GM12864 (cell line): ENCODE data around the gene KLF15.
"Not testable (repeated sequence)": the region's sequence is repeated elsewhere in the genome, so short reads cannot be mapped to it uniquely, and the experiment has no call there.

Experiments
- DNase-seq: peaks from one replicate; pipeline ENCODE4 v3.0.0-alpha.2; 2011; ENCODE audit warnings: low read depth
- H3K4me3 ChIP-seq: 2 replicates; pipeline ENCODE4 v1.5.1; 2011; ENCODE audit warnings: mild to moderate bottlenecking, low read depth, low read length, control low read depth
- TF ChIP-seq, protein P1 (sequence below): IDR thresholded peaks from 2 replicates; pipeline ENCODE4 v1.5.1; 2011; ENCODE audit warnings: low read depth, mild to moderate bottlenecking, moderate library complexity, low read length, control low read depth, inconsistent platforms; ENCODE audit errors: missing control alignments

Gene KLF15

DNA sequence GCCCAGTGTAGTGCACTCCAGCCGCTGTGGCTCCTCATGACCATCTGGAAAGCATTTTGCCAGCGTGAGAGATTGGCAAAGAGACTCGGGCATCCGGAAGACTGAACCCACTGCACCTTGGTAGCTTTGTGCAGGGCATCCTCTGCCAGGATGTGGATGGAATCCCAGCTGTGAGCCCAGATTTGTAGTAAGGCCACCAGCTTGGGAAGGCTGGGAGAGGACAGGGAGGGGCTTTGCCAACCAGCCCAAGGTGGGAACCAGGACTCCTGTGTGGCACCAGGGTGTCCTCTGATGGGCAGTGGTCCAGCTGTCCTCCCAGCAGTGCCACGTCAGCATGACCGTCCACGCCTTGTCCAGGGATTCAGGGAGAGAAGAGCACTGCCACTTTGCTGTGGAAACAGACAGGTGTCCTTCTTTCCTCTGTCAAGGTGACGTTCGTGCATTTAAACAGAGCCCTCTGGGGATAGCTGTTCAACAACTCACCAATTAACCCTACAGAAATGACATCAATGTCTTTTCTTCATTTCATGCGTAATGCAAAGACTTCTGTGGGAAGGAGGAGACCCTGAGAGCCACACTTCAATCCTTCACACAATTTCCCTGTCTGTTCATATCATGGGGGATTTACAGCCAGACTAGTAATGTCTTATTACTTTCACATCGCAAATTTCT, 19.1 kb downstream of the KLF15 start:
- TF ChIP-seq, protein P1, sequence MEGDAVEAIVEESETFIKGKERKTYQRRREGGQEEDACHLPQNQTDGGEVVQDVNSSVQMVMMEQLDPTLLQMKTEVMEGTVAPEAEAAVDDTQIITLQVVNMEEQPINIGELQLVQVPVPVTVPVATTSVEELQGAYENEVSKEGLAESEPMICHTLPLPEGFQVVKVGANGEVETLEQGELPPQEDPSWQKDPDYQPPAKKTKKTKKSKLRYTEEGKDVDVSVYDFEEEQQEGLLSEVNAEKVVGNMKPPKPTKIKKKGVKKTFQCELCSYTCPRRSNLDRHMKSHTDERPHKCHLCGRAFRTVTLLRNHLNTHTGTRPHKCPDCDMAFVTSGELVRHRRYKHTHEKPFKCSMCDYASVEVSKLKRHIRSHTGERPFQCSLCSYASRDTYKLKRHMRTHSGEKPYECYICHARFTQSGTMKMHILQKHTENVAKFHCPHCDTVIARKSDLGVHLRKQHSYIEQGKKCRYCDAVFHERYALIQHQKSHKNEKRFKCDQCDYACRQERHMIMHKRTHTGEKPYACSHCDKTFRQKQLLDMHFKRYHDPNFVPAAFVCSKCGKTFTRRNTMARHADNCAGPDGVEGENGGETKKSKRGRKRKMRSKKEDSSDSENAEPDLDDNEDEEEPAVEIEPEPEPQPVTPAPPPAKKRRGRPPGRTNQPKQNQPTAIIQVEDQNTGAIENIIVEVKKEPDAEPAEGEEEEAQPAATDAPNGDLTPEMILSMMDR: no peak

DNA sequence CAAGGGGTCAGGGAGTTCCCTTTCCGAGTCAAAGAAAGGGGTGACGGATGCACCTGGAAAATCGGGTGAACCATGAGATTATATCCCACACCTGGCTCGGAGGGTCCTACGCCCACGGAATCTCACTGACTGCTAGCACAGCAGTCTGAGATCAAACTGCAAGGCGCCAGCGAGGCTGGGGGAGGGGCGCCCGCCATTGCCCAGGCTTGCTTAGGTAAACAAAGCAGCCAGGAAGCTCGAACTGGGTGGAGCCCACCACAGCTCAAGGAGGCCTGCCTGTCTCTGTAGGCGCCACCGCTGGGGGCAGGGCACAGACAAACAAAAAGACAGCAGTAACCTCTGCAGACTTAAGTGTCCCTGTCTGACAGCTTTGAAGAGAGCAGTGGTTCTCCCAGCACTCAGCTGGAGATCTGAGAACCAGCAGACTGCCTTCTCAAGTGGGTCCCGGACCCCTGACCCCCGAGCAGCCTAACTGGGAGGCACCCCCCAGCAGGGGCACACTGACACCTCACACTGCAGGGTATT, 25.3 kb downstream of the KLF15 start:
- DNase-seq, H3K4me3 ChIP-seq: not testable (repeated sequence)

More for the DNA sequence above, 19.1 kb downstream of the KLF15 start:
- no peak overlapping the region for H3K4me3 ChIP-seq
- no peak for DNase-seq

DNA sequence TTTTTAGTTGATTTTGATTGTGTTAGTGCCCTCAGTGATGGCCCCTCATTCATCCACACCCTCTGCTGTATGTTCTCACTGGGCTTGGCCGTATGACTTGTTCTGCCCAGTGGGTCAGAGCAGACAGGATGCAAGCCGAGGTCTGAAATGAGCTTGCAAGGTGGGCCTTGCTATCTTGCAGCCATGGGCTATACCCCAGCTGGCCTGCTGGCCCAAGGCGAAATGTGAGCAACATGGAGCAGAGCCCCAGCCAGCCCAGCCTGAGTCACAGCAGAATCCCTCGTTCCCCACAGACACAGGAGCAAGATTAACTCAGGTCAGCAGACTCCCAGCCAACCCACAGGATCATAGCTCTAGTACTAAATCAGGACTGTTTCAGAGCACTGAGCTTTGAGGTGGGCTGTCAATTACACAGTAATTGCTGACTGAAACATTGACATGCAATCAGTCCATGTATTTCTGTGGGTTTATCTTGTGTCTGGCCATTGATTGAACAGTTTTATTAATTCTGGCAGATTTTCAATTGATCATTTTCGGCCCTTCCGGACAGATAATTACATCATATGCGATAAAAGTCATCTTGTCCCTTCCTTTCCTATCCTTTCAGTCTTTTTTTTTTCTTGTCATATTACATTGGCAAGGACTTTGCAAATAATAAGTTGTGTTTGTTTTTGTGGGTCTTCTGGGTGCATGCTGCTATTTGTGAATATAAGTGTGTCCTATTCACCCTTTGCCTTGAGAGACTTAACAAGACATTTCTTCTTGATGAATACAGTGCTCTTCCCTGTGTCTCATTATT, 27.1 kb downstream of the KLF15 start:
- TF ChIP-seq, protein P1: no peak
- H3K4me3 ChIP-seq: no peak overlapping the region
- DNase-seq: no peak

DNA sequence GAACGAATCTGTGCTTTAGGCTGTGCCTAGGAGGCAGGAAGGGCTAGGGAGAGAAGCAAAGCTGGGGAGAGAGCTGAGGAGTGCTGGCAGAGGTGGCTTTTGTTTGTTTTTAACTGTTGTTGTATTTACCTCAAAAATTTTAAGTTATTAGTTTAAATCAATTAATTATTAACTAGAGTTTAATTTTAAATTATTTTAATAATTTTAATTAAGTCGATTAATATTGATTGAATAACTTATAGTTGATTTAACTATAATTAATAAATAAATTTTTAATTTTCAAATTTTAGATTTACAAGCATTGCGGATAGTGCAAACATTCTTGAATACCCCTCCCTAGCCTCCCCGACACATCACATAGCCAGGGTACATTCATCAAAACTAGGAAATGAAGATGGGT, 30.6 kb downstream of the KLF15 start:
- TF ChIP-seq, protein P1: no peak
- no peak overlapping the region for H3K4me3 ChIP-seq
- no peak for DNase-seq

DNA sequence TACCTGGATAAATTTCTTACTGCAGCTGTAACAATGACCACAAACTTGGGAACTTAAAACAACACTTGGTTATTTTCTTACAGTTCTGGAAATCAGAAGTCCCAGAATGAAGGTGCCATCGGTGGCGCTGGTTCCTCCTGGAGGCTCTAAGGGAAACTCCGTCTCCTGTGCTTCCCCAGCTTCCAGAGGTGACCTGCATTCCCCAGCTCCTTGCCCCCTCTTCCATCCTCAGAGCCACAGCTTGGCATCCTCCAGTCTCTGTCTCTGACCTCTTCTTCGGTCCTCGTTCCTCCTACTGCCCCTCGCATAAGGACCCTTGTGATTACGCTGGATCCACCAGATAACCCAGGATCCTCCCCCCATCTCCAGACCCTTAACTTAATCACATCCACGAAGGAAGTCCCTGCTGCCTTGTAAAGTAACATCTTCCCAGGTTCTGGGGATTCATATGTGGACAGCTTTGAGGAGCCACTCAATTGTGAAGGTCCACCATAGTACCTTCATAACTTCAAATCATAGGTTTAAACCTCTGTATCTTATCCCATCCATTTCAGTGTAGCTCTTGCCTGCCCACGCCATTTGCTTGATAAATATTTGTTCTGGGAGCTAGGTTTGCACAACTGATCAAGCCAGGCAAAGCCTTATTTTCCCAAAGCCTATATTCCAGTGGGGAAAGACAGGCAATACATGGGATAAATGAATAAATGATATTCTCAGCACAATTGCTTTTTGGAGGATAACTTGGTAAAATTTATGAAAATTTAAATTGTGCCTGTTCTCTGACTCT, 34.8 kb downstream of the KLF15 start:
- DNase-seq: no peak
- H3K4me3 ChIP-seq: no peak overlapping the region
- TF ChIP-seq, protein P1: no peak

DNA sequence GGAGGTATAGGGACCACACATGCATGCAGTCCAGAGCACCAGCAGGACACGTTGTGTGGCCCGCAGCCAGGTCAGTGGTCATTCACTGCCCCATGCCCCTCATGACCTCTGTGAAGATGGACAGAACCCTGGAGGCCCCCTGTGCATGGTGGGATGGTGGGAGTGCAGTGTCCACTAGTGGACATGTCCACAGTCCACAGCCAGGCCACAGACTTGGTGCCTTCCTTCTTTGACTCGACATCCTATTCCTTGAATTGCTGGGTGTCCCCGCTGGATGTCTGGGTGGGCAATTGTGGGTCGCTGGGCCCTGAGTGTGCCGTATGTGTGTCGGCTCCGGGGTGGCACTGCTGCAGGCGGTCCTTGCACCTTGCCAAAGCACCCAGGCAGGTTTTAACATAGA, 35.7 kb downstream of the KLF15 start:
- TF ChIP-seq, protein P1: no peak
- no peak for DNase-seq
- H3K4me3 ChIP-seq: no peak overlapping the region

DNA sequence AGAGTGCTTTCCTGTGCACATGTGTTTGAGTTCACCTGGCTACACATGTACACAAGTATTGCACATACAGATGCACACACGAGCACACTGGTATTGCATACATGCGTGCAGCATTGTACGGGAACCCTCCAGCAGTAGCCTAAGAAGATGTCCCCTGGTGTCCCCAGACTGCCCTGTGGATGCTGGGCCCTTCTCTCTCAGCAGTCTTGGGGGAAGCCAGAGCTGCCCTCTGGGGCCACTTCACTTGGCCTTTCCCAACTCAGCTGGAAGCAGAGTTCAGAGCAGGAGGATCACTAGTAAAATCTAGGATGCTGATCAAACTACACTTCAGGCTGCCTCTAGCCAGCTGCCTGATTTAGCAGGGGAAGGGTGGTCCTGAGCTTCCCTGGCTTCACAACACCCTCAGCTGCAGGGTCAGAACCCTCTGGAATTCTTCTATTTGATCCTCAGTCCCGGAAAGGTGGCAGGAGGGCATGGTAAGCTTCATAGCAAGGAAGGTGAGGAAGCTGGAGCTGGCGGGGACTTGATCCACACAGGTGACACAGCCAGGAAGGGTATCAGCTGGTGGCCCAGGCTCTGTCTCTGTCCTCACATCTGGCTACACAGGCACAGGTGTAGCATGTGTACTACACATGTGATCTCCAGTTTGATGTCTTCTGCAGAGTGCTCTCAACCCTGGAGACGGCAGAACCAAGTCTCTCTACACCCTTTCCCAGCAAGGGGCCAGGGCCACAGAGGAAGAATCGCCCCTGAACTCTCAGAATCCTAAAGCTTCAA, 36.5 kb downstream of the KLF15 start:
- no peak overlapping the region for H3K4me3 ChIP-seq
- no peak for DNase-seq
- TF ChIP-seq, protein P1: no peak
